ENCODE data around the gene SACM1L. TPM values are rescaled to one million over a fixed set of nuclear protein-coding genes. Genes with fewer than 3 reads are reported as not detected.

SACM1L gene
- total and polyA plus RNA-seq, 4 donors: 12.2 to 35.5 (median 20.5) TPM

DNA sequence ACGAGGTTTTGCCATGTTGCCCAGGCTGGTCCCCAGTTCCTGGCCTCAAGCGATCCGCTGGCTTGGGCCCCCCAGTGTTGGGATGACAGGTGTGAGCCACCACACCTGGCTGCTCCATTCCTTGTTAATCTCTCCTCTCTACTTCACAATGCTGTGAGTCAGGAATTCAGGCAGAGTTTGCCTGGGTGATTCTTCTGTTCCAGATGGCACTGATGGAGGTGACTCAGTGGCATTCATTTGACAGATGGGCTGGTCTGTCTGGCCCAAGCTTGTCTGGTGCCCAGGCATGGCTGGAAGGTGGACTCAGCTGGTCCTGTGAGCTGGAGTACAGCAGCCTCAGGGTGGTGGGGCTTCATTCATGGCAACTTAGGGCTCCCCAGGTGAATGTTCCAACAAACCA lies 63.9 kb downstream of the SACM1L start:
- H3K4me1 ChIP-seq (ENCODE audit: control insufficient read depth in 4 of 4, insufficient read depth in 4 of 4, low read length in 3 of 4): peaks cover 0 to 4% (median 2%) of the 10 kb centered on the region in 4 donors
- 96% methylated on average over 3 of the region's 3 CpGs for WGBS
- no peak overlapping the region for H3K9ac ChIP-seq (ENCODE audit: low read depth in 1 of 2, low read length in 2 of 2)
- H3K9me3 ChIP-seq (ENCODE audit: control insufficient read depth in 4 of 4, low read length in 3 of 4): no peaks in the 10 kb centered on the region
- no peak for DNase-seq (ENCODE audit: low spot score)
- TF ChIP-seq FOXA1 (IDR thresholded peaks at IDR 0.05) (no peak), GABPA (IDR thresholded peaks at IDR 0.05 in 1 of 2, conservative IDR thresholded peaks at IDR 0.05 in 1 of 2) (no peak), EGR1 (IDR thresholded peaks at IDR 0.05; ENCODE audit: low read depth in 2 of 2) (no peak), MAX (IDR thresholded peaks at IDR 0.05) (no peak), NR2F2 (IDR thresholded peaks at IDR 0.05) (no peak), RAD21 (IDR thresholded peaks at IDR 0.05) (no peak), YY1 (IDR thresholded peaks at IDR 0.05) (no peak), CTCF (IDR thresholded peaks at IDR 0.05; ENCODE audit: low read depth, low read length, missing input control) (no peak), RXRA (IDR thresholded peaks at IDR 0.05) (no peak), FOXA2 (IDR thresholded peaks at IDR 0.05) (no peak), TAF1 (conservative IDR thresholded peaks at IDR 0.05) (no peak), SP1 (IDR thresholded peaks at IDR 0.05) (no peak)
- TF ChIP-seq, protein P1, sequence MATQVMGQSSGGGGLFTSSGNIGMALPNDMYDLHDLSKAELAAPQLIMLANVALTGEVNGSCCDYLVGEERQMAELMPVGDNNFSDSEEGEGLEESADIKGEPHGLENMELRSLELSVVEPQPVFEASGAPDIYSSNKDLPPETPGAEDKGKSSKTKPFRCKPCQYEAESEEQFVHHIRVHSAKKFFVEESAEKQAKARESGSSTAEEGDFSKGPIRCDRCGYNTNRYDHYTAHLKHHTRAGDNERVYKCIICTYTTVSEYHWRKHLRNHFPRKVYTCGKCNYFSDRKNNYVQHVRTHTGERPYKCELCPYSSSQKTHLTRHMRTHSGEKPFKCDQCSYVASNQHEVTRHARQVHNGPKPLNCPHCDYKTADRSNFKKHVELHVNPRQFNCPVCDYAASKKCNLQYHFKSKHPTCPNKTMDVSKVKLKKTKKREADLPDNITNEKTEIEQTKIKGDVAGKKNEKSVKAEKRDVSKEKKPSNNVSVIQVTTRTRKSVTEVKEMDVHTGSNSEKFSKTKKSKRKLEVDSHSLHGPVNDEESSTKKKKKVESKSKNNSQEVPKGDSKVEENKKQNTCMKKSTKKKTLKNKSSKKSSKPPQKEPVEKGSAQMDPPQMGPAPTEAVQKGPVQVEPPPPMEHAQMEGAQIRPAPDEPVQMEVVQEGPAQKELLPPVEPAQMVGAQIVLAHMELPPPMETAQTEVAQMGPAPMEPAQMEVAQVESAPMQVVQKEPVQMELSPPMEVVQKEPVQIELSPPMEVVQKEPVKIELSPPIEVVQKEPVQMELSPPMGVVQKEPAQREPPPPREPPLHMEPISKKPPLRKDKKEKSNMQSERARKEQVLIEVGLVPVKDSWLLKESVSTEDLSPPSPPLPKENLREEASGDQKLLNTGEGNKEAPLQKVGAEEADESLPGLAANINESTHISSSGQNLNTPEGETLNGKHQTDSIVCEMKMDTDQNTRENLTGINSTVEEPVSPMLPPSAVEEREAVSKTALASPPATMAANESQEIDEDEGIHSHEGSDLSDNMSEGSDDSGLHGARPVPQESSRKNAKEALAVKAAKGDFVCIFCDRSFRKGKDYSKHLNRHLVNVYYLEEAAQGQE (IDR thresholded peaks at IDR 0.05): no peak
- TF ChIP-seq, protein P2, sequence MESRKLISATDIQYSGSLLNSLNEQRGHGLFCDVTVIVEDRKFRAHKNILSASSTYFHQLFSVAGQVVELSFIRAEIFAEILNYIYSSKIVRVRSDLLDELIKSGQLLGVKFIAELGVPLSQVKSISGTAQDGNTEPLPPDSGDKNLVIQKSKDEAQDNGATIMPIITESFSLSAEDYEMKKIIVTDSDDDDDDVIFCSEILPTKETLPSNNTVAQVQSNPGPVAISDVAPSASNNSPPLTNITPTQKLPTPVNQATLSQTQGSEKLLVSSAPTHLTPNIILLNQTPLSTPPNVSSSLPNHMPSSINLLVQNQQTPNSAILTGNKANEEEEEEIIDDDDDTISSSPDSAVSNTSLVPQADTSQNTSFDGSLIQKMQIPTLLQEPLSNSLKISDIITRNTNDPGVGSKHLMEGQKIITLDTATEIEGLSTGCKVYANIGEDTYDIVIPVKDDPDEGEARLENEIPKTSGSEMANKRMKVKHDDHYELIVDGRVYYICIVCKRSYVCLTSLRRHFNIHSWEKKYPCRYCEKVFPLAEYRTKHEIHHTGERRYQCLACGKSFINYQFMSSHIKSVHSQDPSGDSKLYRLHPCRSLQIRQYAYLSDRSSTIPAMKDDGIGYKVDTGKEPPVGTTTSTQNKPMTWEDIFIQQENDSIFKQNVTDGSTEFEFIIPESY (IDR thresholded peaks at IDR 0.05): no peak
- TF ChIP-seq, protein P3, sequence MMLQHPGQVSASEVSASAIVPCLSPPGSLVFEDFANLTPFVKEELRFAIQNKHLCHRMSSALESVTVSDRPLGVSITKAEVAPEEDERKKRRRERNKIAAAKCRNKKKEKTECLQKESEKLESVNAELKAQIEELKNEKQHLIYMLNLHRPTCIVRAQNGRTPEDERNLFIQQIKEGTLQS (IDR thresholded peaks at IDR 0.05): no peak
- peaks cover 0 to under 1% (median 0%) of the 10 kb centered on the region in 4 donors for H3K36me3 ChIP-seq (ENCODE audit: control insufficient read depth in 4 of 4, insufficient read depth in 3 of 4, low read depth in 1 of 4, low read length in 3 of 4)
- no peak overlapping the region for H3K27ac ChIP-seq (ENCODE audit: low read depth in 1 of 2, low read length in 2 of 2)
- no peak overlapping the region for H3K4me3 ChIP-seq (ENCODE audit: low read depth in 1 of 3, low read length in 3 of 3)
- H3K27me3 ChIP-seq (ENCODE audit: control insufficient read depth in 4 of 4, insufficient read depth in 4 of 4, low read length in 3 of 4): no peaks in the 10 kb centered on the region

GRCh38 chr3:45754461-45754860 lies 65.3 kb downstream of the SACM1L start:
- DNase-seq (ENCODE audit: low spot score): no peak
- 97% methylated on average over 7 of the region's 7 CpGs for WGBS
- H3K27me3 ChIP-seq (ENCODE audit: control insufficient read depth in 4 of 4, insufficient read depth in 4 of 4, low read length in 3 of 4): no peaks in the 10 kb centered on the region
- no peak overlapping the region for H3K4me3 ChIP-seq (ENCODE audit: low read depth in 1 of 3, low read length in 3 of 3)
- H3K36me3 ChIP-seq (ENCODE audit: control insufficient read depth in 4 of 4, insufficient read depth in 3 of 4, low read depth in 1 of 4, low read length in 3 of 4): no peaks in the 10 kb centered on the region
- H3K9me3 ChIP-seq (ENCODE audit: control insufficient read depth in 4 of 4, low read length in 3 of 4): no peaks in the 10 kb centered on the region
- no peak overlapping the region for H3K27ac ChIP-seq (ENCODE audit: low read depth in 1 of 2, low read length in 2 of 2)
- H3K4me1 ChIP-seq (ENCODE audit: control insufficient read depth in 4 of 4, insufficient read depth in 4 of 4, low read length in 3 of 4): peaks cover 0 to 4% (median 2%) of the 10 kb centered on the region in 4 donors
- H3K9ac ChIP-seq (ENCODE audit: low read depth in 1 of 2, low read length in 2 of 2): no peak overlapping the region
- TF ChIP-seq, protein P2 (IDR thresholded peaks at IDR 0.05): no peak
- TF ChIP-seq NR2F2 (IDR thresholded peaks at IDR 0.05) (no peak), FOXA1 (IDR thresholded peaks at IDR 0.05) (no peak), EGR1 (IDR thresholded peaks at IDR 0.05; ENCODE audit: low read depth in 2 of 2) (no peak), RAD21 (IDR thresholded peaks at IDR 0.05) (no peak), MAX (IDR thresholded peaks at IDR 0.05) (no peak), HNF4A (conservative IDR thresholded peaks at IDR 0.05) (no peak), HNF4G (IDR thresholded peaks at IDR 0.05) (no peak), TAF1 (conservative IDR thresholded peaks at IDR 0.05) (no peak), FOXA2 (IDR thresholded peaks at IDR 0.05) (no peak), CTCF (IDR thresholded peaks at IDR 0.05; ENCODE audit: low read depth, low read length, missing input control) (no peak), JUND (IDR thresholded peaks at IDR 0.05) (no peak), RXRA (IDR thresholded peaks at IDR 0.05) (no peak), YY1 (IDR thresholded peaks at IDR 0.05) (no peak)
- TF ChIP-seq, protein P3 (IDR thresholded peaks at IDR 0.05): no peak

Data from liver (tissue), 9 donors.